CD8-positive, alpha-beta memory T cell (primary cell): ENCODE results near the gene BIN1. TPM values are rescaled to one million over a fixed set of nuclear protein-coding genes. Genes with fewer than 3 reads are reported as not detected.

Source experiments
- CTCF ChIA-PET: fragments of 350-600 bp; sonication (Branson Sonifier 250); formaldehyde crosslinking; loops from one replicate; lab custom pipeline; 2021; ENCODE audit warnings: antibody characterized with exemption; lab: Charles Lee
- POLR2A ChIA-PET: fragments of 350-600 bp; sonication (Branson Sonifier 250); formaldehyde crosslinking; loops from one replicate; lab custom pipeline; 2021; ENCODE audit warnings: antibody characterized with exemption; lab: Charles Lee
- DNase-seq, 5 donors: peaks; one replicate each; pipeline versions ENCODE4 v3.0.0 to v3.0.0-alpha.2; 2020 to 2022; ENCODE audit warnings: mixed read lengths in 1 of 5
- H3K27ac ChIP-seq: one replicate; pipeline ENCODE4 v1.7.0; 2013; ENCODE audit warnings: low read depth, mild to moderate bottlenecking, low read length, moderate library complexity
- H3K27me3 ChIP-seq: 2 replicates; pipeline ENCODE4 v1.7.0; 2013; ENCODE audit warnings: low read length, mild to moderate bottlenecking; ENCODE audit not compliant: insufficient read depth, poor library complexity, severe bottlenecking
- H3K36me3 ChIP-seq: 2 replicates; pipeline ENCODE4 v1.7.0; 2013; ENCODE audit warnings: mild to moderate bottlenecking, low read length, moderate library complexity; ENCODE audit not compliant: insufficient read depth
- H3K4me1 ChIP-seq: 2 replicates; pipeline ENCODE4 v1.7.0; 2013; ENCODE audit warnings: mild to moderate bottlenecking, low read length, moderate library complexity; ENCODE audit not compliant: insufficient read depth
- H3K4me3 ChIP-seq: 2 replicates; pipeline ENCODE4 v1.7.0; 2013; ENCODE audit warnings: mild to moderate bottlenecking, low read length
- H3K9me3 ChIP-seq: 2 replicates; pipeline ENCODE4 v1.7.0; 2013; ENCODE audit warnings: mild to moderate bottlenecking, low read length
- H3K27ac Mint-ChIP-seq, 8 donors: one replicate each; pipeline ENCODE4 v1.8.0; 2020 to 2021; ENCODE audit warnings: mixed read lengths in 8 of 8, mild to moderate bottlenecking in 6 of 8, inconsistent platforms in 3 of 8, moderate library complexity in 3 of 8
- H3K27me3 Mint-ChIP-seq, 2 donors: one replicate each; pipeline ENCODE4 v1.8.0; 2020 to 2021; ENCODE audit warnings: mixed read lengths in 2 of 2, mild to moderate bottlenecking in 1 of 2, moderate library complexity in 1 of 2
- H3K36me3 Mint-ChIP-seq, 3 donors: one replicate each; pipeline ENCODE4 v1.8.0; 2020 to 2021; ENCODE audit warnings: mixed read lengths in 3 of 3, inconsistent platforms in 1 of 3, mild to moderate bottlenecking in 1 of 3
- H3K4me1 Mint-ChIP-seq, 3 donors: one replicate each; pipeline ENCODE4 v1.8.0; 2020 to 2021; ENCODE audit warnings: mixed read lengths in 3 of 3, inconsistent platforms in 1 of 3, mild to moderate bottlenecking in 1 of 3
- H3K4me3 Mint-ChIP-seq, 7 donors: one replicate each; pipeline ENCODE4 v1.8.0; 2020 to 2021; ENCODE audit warnings: mixed read lengths in 7 of 7, mild to moderate bottlenecking in 6 of 7, moderate library complexity in 4 of 7, inconsistent platforms in 2 of 7
- H3K9me3 Mint-ChIP-seq, 5 donors: one replicate each; pipeline ENCODE4 v1.8.0; 2020 to 2022; ENCODE audit warnings: mixed read lengths in 5 of 5, mild to moderate bottlenecking in 3 of 5, moderate library complexity in 2 of 5, inconsistent platforms in 1 of 5
- polyA plus RNA-seq: library from polyadenylated mRNA; unstranded; fragments of 300-500 nt; fragmentation: Illumina TruSeq; gene quantifications from one replicate; pipeline ENCODE4 v1.2.3, GENCODE V29; 2021
- total RNA-seq, 2 experiments: library from RNA; stranded (reverse); gene quantifications; one replicate each; pipeline ENCODE4 v1.2.3, GENCODE V29; 2021

The BIN1 gene
- total and polyA plus RNA-seq, 3 experiments from 2014 or later, result 84.9 to 163 (median 87.3) TPM

GRCh38 chr2:127085317-127085681, 21.7 kb downstream of the BIN1 start:
- peak overlapping the region; percentile 95 to 100 (median 98) for H3K27ac Mint-ChIP-seq
- no peak overlapping the region for H3K4me3 ChIP-seq
- H3K9me3 ChIP-seq, result no peaks in the 10 kb centered on the region
- no peaks in the 10 kb centered on the region for H3K9me3 Mint-ChIP-seq
- ChIA-PET CTCF (interaction anchor here (0.6 to 2.4 kb wide), 6 partner anchors 8 to 36 kb away, joined by 3 to 25 read pairs (median 6); no protein-coding TSS in a partner anchor), POLR2A (interaction anchor here (1.1 to 1.3 kb wide), 3 partner anchors 8 to 22 kb away, joined by 3 to 4 read pairs (median 4); partner anchors contain the start of gene BIN1)
- H3K4me1 ChIP-seq, result peaks cover 53% of the 10 kb centered on the region
- no peaks in the 10 kb centered on the region for H3K27me3 Mint-ChIP-seq
- no peaks in the 10 kb centered on the region for H3K27me3 ChIP-seq
- peaks cover 50 to 61% (median 56%) of the 10 kb centered on the region in 3 donors for H3K4me1 Mint-ChIP-seq
- peaks cover 0 to 6% (median 0%) of the 10 kb centered on the region in 3 donors for H3K36me3 Mint-ChIP-seq
- H3K36me3 ChIP-seq, result no peaks in the 10 kb centered on the region
- DNase-seq, result peak in 2 of 5 donors; percentile 21 to 46
- H3K27ac ChIP-seq, result peak overlapping the region; percentile 65
- peak overlapping the region in 6 of 7 donors; percentile 25 to 82 (median 62) for H3K4me3 Mint-ChIP-seq

DNA sequence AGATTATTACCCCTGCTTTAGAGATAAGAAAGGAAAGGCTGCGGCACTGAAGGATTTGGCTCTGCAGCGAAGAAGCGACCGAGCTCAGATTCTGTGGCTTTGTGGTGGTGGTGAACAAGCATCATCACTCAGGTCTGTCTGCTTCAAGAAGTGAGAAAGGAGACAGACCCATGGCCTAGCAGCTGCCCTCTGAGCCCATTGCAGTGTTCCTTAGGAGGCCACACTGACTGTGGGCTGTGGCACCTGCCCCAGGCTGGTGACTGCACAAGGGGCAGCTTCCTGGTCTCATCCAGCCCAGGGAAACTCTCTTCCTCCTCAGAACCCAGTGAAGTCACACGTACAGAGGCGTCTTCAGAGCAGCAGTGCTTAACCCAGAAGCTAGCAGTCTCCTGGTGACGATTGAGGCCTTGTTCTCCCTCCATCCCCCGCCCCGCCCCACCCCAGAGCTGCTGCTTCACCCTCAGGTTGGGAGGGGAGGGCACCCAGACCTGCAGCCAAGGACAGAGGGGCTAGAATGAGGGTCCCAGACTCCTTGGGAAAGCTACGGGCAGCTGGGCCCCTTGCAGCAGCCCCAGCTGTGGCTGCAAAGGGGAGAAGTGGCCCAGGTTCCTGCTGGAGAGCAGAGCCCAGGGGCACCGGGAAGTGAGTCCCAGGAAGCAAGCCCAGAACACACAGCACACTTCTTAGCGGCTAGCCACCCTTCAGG, 22.2 kb downstream of the BIN1 start:
- ChIA-PET POLR2A (interaction anchor here (0.9 to 1.3 kb wide), 4 partner anchors 8 to 22 kb away, joined by 3 to 4 read pairs (median 4); partner anchors contain the start of gene BIN1), CTCF (interaction anchor here (0.6 to 2.4 kb wide), 7 partner anchors 8 to 35 kb away, joined by 3 to 25 read pairs (median 5); partner anchors contain the start of gene BIN1)
- H3K9me3 ChIP-seq, result no peaks in the 10 kb centered on the region
- no peaks in the 10 kb centered on the region for H3K9me3 Mint-ChIP-seq
- peaks cover 54 to 67% (median 61%) of the 10 kb centered on the region in 3 donors for H3K4me1 Mint-ChIP-seq
- H3K4me1 ChIP-seq, result peaks cover 59% of the 10 kb centered on the region
- H3K4me3 ChIP-seq, result no peak overlapping the region
- no peaks in the 10 kb centered on the region for H3K36me3 ChIP-seq
- peak; percentile 32 to 81 (median 68) for DNase-seq
- H3K36me3 Mint-ChIP-seq, result peaks cover 0 to 6% (median 0%) of the 10 kb centered on the region in 3 donors
- H3K27me3 ChIP-seq, result no peaks in the 10 kb centered on the region
- peak overlapping the region; percentile 46 to 90 (median 71) for H3K4me3 Mint-ChIP-seq
- no peaks in the 10 kb centered on the region for H3K27me3 Mint-ChIP-seq
- peak overlapping the region; percentile 65 for H3K27ac ChIP-seq
- peak overlapping the region; percentile 95 to 100 (median 98) for H3K27ac Mint-ChIP-seq

- H3K36me3 ChIP-seq, result no peaks in the 10 kb centered on the region
- H3K4me1 ChIP-seq, result peaks cover 67% of the 10 kb centered on the region
- POLR2A ChIA-PET, result interaction anchor here (0.9 to 1.3 kb wide), 2 partner anchors 21 to 23 kb away, joined by 3 to 4 read pairs; partner anchors contain the start of gene BIN1
- Mint-ChIP-seq H3K4me1 (peaks cover 62 to 75% (median 69%) of the 10 kb centered on the region in 3 donors), H3K36me3 (peaks cover 0 to 8% (median 0%) of the 10 kb centered on the region in 3 donors), H3K27me3 (no peaks in the 10 kb centered on the region), H3K4me3 (peak overlapping the region; percentile 46 to 90 (median 71)), H3K9me3 (no peaks in the 10 kb centered on the region), H3K27ac (peak overlapping the region; percentile 95 to 100 (median 98))
- no peak for DNase-seq
- CTCF ChIA-PET, result interaction anchor here (1.1 to 8.8 kb wide), 6 partner anchors 12 to 23 kb away, joined by 3 to 108 read pairs (median 6); partner anchors contain the start of gene BIN1
- H3K9me3 ChIP-seq, result no peaks in the 10 kb centered on the region
- peak overlapping the region; percentile 1 for H3K4me3 ChIP-seq
- peak overlapping the region; percentile 65 for H3K27ac ChIP-seq
- no peaks in the 10 kb centered on the region for H3K27me3 ChIP-seq
These were observed 23.0 kb downstream of the BIN1 start for GRCh38 chr2:127083819-127084503.

GRCh38 chr2:127082974-127083373, 24.0 kb downstream of the BIN1 start:
- Histone ChIP-seq H3K9me3 (no peaks in the 10 kb centered on the region), H3K4me3 (no peak overlapping the region), H3K27me3 (no peaks in the 10 kb centered on the region), H3K27ac (no peak overlapping the region), H3K36me3 (no peaks in the 10 kb centered on the region), H3K4me1 (peaks cover 77% of the 10 kb centered on the region)
- Mint-ChIP-seq H3K9me3 (no peaks in the 10 kb centered on the region), H3K36me3 (peaks cover 0 to 9% (median 0%) of the 10 kb centered on the region in 3 donors), H3K27ac (peak overlapping the region in 7 of 8 donors; percentile 95 to 99 (median 98)), H3K4me3 (peak overlapping the region in 6 of 7 donors; percentile 29 to 95 (median 76)), H3K27me3 (no peaks in the 10 kb centered on the region), H3K4me1 (peaks cover 70 to 85% (median 79%) of the 10 kb centered on the region in 3 donors)
- DNase-seq, result no peak
- CTCF ChIA-PET, result interaction anchor here (1.3 to 8.8 kb wide), 2 partner anchors 14 to 15 kb away, joined by 3 to 108 read pairs; no protein-coding TSS in a partner anchor
- POLR2A ChIA-PET, result no interaction called here

DNA sequence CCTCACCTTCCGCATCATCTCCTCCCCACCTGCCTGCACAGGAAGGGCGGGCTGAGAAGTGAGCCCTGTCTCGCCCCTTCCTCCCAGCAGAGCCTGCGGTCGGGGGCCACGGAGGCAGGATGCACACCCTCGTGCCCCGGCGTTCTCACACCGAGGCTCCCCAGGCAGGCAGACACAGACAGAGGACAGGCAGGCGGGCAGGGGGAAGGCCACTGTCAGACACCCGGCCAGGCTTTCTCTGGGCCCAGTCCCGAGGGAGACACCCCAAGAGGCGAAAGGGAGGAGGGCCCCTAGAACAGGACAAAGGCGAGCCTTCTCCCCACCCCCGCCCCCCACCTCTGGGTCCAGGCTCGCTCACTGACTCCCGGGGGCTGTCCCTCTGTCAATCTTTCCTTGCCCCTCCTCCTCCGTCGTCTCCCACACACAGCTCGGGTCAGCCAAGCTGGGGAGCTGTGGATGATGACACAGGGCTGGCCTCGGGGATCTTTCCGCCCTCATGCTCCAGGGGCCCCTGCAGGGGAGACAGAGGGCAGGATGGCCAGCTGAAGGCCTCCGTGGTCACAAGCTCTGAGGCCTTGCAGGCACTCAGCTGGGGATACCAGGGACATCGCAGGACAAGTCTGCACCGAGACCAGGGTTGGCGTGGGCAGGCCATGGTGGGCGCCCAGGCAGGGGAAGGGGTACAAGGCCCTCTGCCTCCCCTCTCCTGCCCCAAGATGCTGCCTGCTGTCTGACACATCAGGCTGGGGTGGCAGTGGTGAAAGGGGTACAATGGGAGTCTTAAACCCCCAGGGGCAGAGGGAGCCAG, 24.9 kb downstream of the BIN1 start:
- H3K4me1 ChIP-seq, result peaks cover 86% of the 10 kb centered on the region
- DNase-seq, result peak; percentile 69 to 92 (median 84)
- H3K9me3 ChIP-seq, result no peaks in the 10 kb centered on the region
- peak overlapping the region; percentile 87 for H3K27ac ChIP-seq
- Mint-ChIP-seq H3K27ac (peak overlapping the region; percentile 95 to 100 (median 98)), H3K36me3 (peaks cover 0 to 13% (median 0%) of the 10 kb centered on the region in 3 donors), H3K9me3 (no peaks in the 10 kb centered on the region), H3K4me1 (peaks cover 78 to 94% (median 87%) of the 10 kb centered on the region in 3 donors), H3K27me3 (no peaks in the 10 kb centered on the region), H3K4me3 (peak overlapping the region; percentile 89 to 96 (median 92))
- no peaks in the 10 kb centered on the region for H3K27me3 ChIP-seq
- POLR2A ChIA-PET, result interaction anchor here (0.7 to 2.8 kb wide), 6 partner anchors 8 to 115 kb away, joined by 3 to 23 read pairs (median 6); partner anchors contain the start of gene BIN1
- no peaks in the 10 kb centered on the region for H3K36me3 ChIP-seq
- peak overlapping the region; percentile 93 for H3K4me3 ChIP-seq
- CTCF ChIA-PET, result interaction anchor here (1.3 to 8.8 kb wide), 3 partner anchors 14 to 31 kb away, joined by 3 to 108 read pairs (median 21); no protein-coding TSS in a partner anchor

DNA sequence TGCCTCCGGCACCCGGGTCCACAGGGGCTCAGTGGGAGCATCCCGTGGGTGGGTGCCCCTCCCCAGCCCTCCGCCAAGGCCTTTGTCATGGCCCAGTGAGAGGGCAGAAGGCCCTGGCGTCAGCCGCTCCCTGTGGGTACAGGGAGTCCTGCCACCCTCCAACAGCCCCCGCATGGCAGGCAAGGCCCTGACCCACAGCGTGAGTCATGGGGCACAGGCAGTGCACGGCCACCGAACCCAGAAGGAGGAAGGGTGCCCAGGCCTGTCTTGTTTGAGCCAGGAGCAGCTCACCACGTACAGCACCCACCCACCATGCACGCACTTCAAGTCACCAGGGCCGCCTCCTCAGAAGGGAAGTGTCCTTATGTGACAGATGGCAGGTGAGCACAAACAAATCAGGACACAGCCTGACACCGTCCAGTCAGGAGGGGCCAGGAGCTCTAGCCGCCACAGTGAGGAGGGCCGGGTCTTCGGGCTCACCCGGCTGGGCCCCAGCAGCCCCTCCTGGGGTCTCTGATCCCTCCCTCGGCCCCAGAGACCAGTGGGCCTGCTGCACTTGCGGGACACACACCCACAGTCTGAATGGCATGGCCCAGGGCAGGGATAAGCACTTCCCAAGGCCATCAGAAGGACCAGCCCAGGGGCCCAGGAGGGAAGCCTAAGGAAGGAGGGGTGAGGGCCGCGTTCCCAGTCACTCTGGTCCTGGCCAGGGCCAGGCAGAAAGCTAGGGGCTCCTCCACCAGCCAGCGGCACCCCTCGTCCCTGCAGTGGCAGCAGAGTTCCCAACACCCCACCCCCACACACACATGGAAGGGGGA, 25.8 kb downstream of the BIN1 start:
- peak overlapping the region; percentile 87 for H3K27ac ChIP-seq
- peak overlapping the region; percentile 95 to 100 (median 98) for H3K27ac Mint-ChIP-seq
- H3K27me3 Mint-ChIP-seq, result no peaks in the 10 kb centered on the region
- peaks cover 5% of the 10 kb centered on the region for H3K36me3 ChIP-seq
- H3K9me3 Mint-ChIP-seq, result no peaks in the 10 kb centered on the region
- peaks cover 92% of the 10 kb centered on the region for H3K4me1 ChIP-seq
- POLR2A ChIA-PET, result interaction anchor here (0.7 to 2.8 kb wide), 4 partner anchors 9 to 25 kb away, joined by 3 to 23 read pairs (median 6); partner anchors contain the start of gene BIN1
- peaks cover 79 to 95% (median 86%) of the 10 kb centered on the region in 3 donors for H3K4me1 Mint-ChIP-seq
- DNase-seq, result peak; percentile 31 to 77 (median 55)
- H3K36me3 Mint-ChIP-seq, result peaks cover 0 to 18% (median 0%) of the 10 kb centered on the region in 3 donors
- H3K4me3 ChIP-seq, result peak overlapping the region; percentile 93
- H3K4me3 Mint-ChIP-seq, result peak overlapping the region; percentile 89 to 96 (median 92)
- CTCF ChIA-PET, result interaction anchor here (1.0 to 8.8 kb wide), 6 partner anchors 10 to 30 kb away, joined by 4 to 108 read pairs (median 6); partner anchors contain the start of gene BIN1
- H3K27me3 ChIP-seq, result no peaks in the 10 kb centered on the region
- no peaks in the 10 kb centered on the region for H3K9me3 ChIP-seq
